ENCODE data around the gene LRRC17. TPM values are rescaled to one million over a fixed set of nuclear protein-coding genes. Genes with fewer than 3 reads are reported as not detected.

The LRRC17 gene, protein sequence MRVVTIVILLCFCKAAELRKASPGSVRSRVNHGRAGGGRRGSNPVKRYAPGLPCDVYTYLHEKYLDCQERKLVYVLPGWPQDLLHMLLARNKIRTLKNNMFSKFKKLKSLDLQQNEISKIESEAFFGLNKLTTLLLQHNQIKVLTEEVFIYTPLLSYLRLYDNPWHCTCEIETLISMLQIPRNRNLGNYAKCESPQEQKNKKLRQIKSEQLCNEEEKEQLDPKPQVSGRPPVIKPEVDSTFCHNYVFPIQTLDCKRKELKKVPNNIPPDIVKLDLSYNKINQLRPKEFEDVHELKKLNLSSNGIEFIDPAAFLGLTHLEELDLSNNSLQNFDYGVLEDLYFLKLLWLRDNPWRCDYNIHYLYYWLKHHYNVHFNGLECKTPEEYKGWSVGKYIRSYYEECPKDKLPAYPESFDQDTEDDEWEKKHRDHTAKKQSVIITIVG
- 5.7 and 20.7 TPM in 2 replicates for total RNA-seq

GRCh38 chr7:102912742-102913141 is at the start of gene LRRC17:
Gene LRRC17, plus strand, starts transcription at chr7:102913000. Its CDS starts 20,914 bp downstream, at chr7:102933914.

Other genes starting within 250 kb of the LRRC17 start
- gene POLR2J2, start 241.3 kb upstream of the LRRC17 start, total RNA-seq: 2.6 and 3.0 TPM in 2 replicates
- 7.8 and 9.4 TPM in 2 replicates for gene FAM185A, start 164.0 kb upstream of the LRRC17 start, total RNA-seq
- gene FBXL13, start 161.8 kb downstream of the LRRC17 start, total RNA-seq: 1.2 and 29.6 TPM in 2 replicates
- 34.2 and 36.3 TPM in 2 replicates for gene ARMC10, start 162.1 kb downstream of the LRRC17 start, total RNA-seq
- gene NAPEPLD, start 236.1 kb downstream of the LRRC17 start, total RNA-seq: 4.6 and 8.3 TPM in 2 replicates

All from endothelial cell of coronary artery (primary cell).